ENCODE measurements around the gene PACS2.

- TF ChIP-seq RARB (CRISPR knock-in tag; IDR thresholded peaks at IDR 0.05) (no peak), PATZ1 (CRISPR knock-in tag; IDR thresholded peaks at IDR 0.05; ENCODE audit: borderline replicate concordance) (no peak), ZNF565 (CRISPR knock-in tag; conservative IDR thresholded peaks at IDR 0.05; ENCODE audit: low read depth) (no peak), TOX (CRISPR knock-in tag; IDR thresholded peaks at IDR 0.05; ENCODE audit: borderline replicate concordance) (no peak), ZFP30 (CRISPR knock-in tag; IDR thresholded peaks at IDR 0.05) (no peak), ZNF8 (CRISPR knock-in tag; IDR thresholded peaks at IDR 0.05) (no peak), POU6F1 (CRISPR knock-in tag; IDR thresholded peaks at IDR 0.05; ENCODE audit: borderline replicate concordance, low read depth) (no peak), ARNTL (CRISPR knock-in tag; IDR thresholded peaks at IDR 0.05; ENCODE audit: borderline replicate concordance, low read depth) (no peak), CSRNP3 (CRISPR knock-in tag; IDR thresholded peaks at IDR 0.05) (no peak), TSHZ2 (CRISPR knock-in tag; IDR thresholded peaks at IDR 0.05) (no peak), CREB5 (CRISPR knock-in tag; IDR thresholded peaks at IDR 0.05; ENCODE audit: low read depth) (no peak), PPARA (CRISPR knock-in tag; IDR thresholded peaks at IDR 0.05; ENCODE audit: borderline replicate concordance) (no peak), OSR1 (CRISPR knock-in tag; IDR thresholded peaks at IDR 0.05) (no peak), ESRRG (CRISPR knock-in tag; IDR thresholded peaks at IDR 0.05) (no peak)
These were observed 75.0 kb downstream of the PACS2 start for GRCh38 chr14:105389534-105389933.
